ENCODE data around the gene UBR7.

GRCh38 chr14:93276031-93276716, 69.1 kb downstream of the UBR7 start:
- no peak for TF ChIP-seq EZH2phosphoT487 (IDR thresholded peaks at IDR 0.05; ENCODE audit: borderline replicate concordance)
- no peak for TF ChIP-seq CTCF (conservative IDR thresholded peaks at IDR 0.05; ENCODE audit: low read length)
